ENCODE results near the gene GABBR1. TPM values are rescaled to one million over a fixed set of nuclear protein-coding genes. Genes with fewer than 3 reads are reported as not detected.

Gene GABBR1
- total RNA-seq, 1 donor: 7.6 TPM

DNA sequence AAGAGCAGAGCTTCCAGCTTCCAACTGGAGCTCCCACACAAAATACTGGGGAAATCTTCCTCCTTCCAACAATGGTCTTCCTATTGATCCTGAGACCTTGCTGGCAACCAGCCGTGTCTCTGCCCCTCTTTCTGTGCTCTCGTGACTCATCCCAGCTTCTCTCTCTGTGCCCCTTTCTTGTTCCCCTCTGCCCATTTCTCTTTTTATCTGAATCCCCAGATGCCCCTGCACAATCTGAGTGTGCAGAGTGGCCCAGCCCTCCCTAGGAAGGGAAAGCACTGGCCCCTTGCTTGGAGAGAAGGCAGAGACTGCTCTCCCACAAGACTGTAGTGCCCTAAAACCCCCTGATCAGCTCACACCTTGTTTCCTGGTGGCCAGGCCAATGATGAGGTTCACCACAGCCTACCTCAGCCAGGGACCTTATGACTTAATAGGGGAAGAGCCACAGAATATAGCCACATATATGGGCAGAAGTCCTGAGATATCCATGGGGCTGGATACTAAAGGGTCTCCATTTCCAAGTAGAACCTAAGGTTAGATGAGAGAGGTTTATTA, 122.2 kb downstream of the GABBR1 start:
- no peaks in the 10 kb centered on the region for H3K36me3 ChIP-seq (ENCODE audit: insufficient read depth, low read length)
- TF ChIP-seq, protein P1, sequence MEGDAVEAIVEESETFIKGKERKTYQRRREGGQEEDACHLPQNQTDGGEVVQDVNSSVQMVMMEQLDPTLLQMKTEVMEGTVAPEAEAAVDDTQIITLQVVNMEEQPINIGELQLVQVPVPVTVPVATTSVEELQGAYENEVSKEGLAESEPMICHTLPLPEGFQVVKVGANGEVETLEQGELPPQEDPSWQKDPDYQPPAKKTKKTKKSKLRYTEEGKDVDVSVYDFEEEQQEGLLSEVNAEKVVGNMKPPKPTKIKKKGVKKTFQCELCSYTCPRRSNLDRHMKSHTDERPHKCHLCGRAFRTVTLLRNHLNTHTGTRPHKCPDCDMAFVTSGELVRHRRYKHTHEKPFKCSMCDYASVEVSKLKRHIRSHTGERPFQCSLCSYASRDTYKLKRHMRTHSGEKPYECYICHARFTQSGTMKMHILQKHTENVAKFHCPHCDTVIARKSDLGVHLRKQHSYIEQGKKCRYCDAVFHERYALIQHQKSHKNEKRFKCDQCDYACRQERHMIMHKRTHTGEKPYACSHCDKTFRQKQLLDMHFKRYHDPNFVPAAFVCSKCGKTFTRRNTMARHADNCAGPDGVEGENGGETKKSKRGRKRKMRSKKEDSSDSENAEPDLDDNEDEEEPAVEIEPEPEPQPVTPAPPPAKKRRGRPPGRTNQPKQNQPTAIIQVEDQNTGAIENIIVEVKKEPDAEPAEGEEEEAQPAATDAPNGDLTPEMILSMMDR (IDR thresholded peaks at IDR 0.05; ENCODE audit: extremely low read depth, low read depth, low read length): no peak
- no peaks in the 10 kb centered on the region for H3K9me3 ChIP-seq (ENCODE audit: low read depth, low read length)
- H3K4me1 ChIP-seq (ENCODE audit: insufficient read depth, low read length): no peaks in the 10 kb centered on the region
- H4K20me1 ChIP-seq (ENCODE audit: insufficient read depth, low read length): no peaks in the 10 kb centered on the region
- no peak for DNase-seq (ENCODE audit: insufficient read length, low spot score, missing footprints)
- H2AFZ ChIP-seq (ENCODE audit: low read length): no peak overlapping the region
- H3K27me3 ChIP-seq (ENCODE audit: insufficient read depth, low read length): no peaks in the 10 kb centered on the region
- H3K4me3 ChIP-seq (ENCODE audit: insufficient read depth, low read length): no peak overlapping the region
- H3K79me2 ChIP-seq (ENCODE audit: insufficient read depth, low read length): no peaks in the 10 kb centered on the region
- H3K27ac ChIP-seq (ENCODE audit: low read depth, low read length): no peak overlapping the region
- H3K4me2 ChIP-seq (ENCODE audit: insufficient read depth, low read length): no peak overlapping the region

DNA sequence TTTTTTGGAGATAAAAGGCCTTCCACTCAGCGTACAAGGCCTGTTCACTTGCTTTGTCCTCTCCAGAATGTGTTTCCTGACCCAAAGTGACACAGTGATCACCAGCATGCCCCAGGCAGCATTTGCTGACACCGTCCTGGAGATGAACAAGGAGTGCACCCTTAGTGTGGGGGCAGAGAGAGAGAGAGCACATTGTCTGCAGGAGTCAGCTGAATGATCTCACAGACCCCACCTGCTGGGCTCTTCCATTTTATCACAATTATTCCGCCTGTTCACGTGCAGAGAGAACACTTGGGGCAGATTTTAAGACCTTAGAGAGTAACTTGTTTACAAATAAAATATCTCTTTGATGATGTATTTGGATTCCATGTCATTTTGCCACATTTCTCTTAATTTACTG, 122.8 kb downstream of the GABBR1 start:
- Histone ChIP-seq H2AFZ (ENCODE audit: low read length) (no peak overlapping the region), H3K4me1 (ENCODE audit: insufficient read depth, low read length) (no peaks in the 10 kb centered on the region), H3K4me2 (ENCODE audit: insufficient read depth, low read length) (no peak overlapping the region), H3K9me3 (ENCODE audit: low read depth, low read length) (no peaks in the 10 kb centered on the region), H3K79me2 (ENCODE audit: insufficient read depth, low read length) (no peaks in the 10 kb centered on the region), H4K20me1 (ENCODE audit: insufficient read depth, low read length) (no peaks in the 10 kb centered on the region), H3K27me3 (ENCODE audit: insufficient read depth, low read length) (no peaks in the 10 kb centered on the region), H3K27ac (ENCODE audit: low read depth, low read length) (no peak overlapping the region), H3K4me3 (ENCODE audit: insufficient read depth, low read length) (no peak overlapping the region), H3K36me3 (ENCODE audit: insufficient read depth, low read length) (no peaks in the 10 kb centered on the region)
- TF ChIP-seq, protein P1 (IDR thresholded peaks at IDR 0.05; ENCODE audit: extremely low read depth, low read depth, low read length): no peak
- DNase-seq (ENCODE audit: insufficient read length, low spot score, missing footprints): no peak

Small RNAs within 50 kb of the gene (small RNA-seq; reads per million reads assigned to genes)
- gene SNORD32B (not detected), gene SUMO2P1 (not detected), gene TMEM183AP1 (not detected)

Other genes starting within 250 kb of the GABBR1 start
- not detected in 2 replicates for gene OR12D2, start 237.6 kb downstream of the GABBR1 start, total RNA-seq
- not detected in 2 replicates for gene OR12D1, start 218.3 kb downstream of the GABBR1 start, total RNA-seq
- not detected in 2 replicates for gene OR10C1, start 193.9 kb downstream of the GABBR1 start, total RNA-seq
- gene OR11A1, start 176.1 kb downstream of the GABBR1 start, total RNA-seq: not detected in 2 replicates
- not detected in 2 replicates for gene OR2H1, start 176.0 kb downstream of the GABBR1 start, total RNA-seq
- not detected in 2 replicates for gene MAS1L, start 145.2 kb downstream of the GABBR1 start, total RNA-seq
- not detected in 2 replicates for gene UBD, start 73.5 kb downstream of the GABBR1 start, total RNA-seq
- not detected in 2 replicates for gene OR2H2, start 48.1 kb downstream of the GABBR1 start, total RNA-seq
- not detected in 2 replicates for gene MOG, start 23.9 kb upstream of the GABBR1 start, total RNA-seq
- 0.36 and 0.59 TPM in 2 replicates for gene ZFP57, start 48.0 kb upstream of the GABBR1 start, total RNA-seq
- gene HLA-F, start 90.3 kb upstream of the GABBR1 start, total RNA-seq: 30.4 and 44.2 TPM in 2 replicates
- not detected in 2 replicates for gene HLA-G, start 194.6 kb upstream of the GABBR1 start, total RNA-seq

Measured in osteoblast (primary cell).